H1 (cell line): ENCODE data around the gene NEK10. TPM values are rescaled to one million over a fixed set of nuclear protein-coding genes. Genes with fewer than 3 reads are reported as not detected.

ENCODE experiments used
- CTCF ChIA-PET: fragments of 300-600 bp; sonication (Branson Sonifier 250); formaldehyde crosslinking; loops from one replicate; lab custom pipeline; 2021; ENCODE audit not compliant: partially characterized antibody; lab: Charles Lee
- POLR2A ChIA-PET: fragments of 300-600 bp; sonication (Branson Sonifier 250); formaldehyde crosslinking; loops from one replicate; lab custom pipeline; 2021; ENCODE audit warnings: inconsistent platforms; ENCODE audit not compliant: partially characterized antibody; lab: Charles Lee
- DNase-seq, 2 experiments: peaks; one replicate each; pipeline versions ENCODE4 v3.0.0 to v3.0.0-alpha.2; 2010 to 2022; ENCODE audit warnings: low spot score in 2 of 2, low read depth in 1 of 2, mixed read lengths in 1 of 2
- FAIRE-seq: peaks from 2 replicates; lab custom pipeline; 2011; peaks lifted over from hg19 to GRCh38; lab: Jason Lieb, UNC
- H2AFZ ChIP-seq: 2 replicates; pipeline ENCODE4 v1.8.1; 2012; ENCODE audit warnings: low read length, inconsistent platforms
- H2AK5ac ChIP-seq: 2 replicates; pipeline ENCODE4 v1.6.1; 2013; ENCODE audit warnings: low read depth, low read length
- H2BK120ac ChIP-seq: replicated peaks from 2 replicates; pipeline ENCODE3; 2013; ENCODE audit warnings: low read depth, low read length, inconsistent platforms
- H2BK12ac ChIP-seq: 2 replicates; pipeline ENCODE4 v1.6.1; 2013; ENCODE audit warnings: low read depth, low read length
- H2BK15ac ChIP-seq: 2 replicates; pipeline ENCODE4 v1.6.1; 2013; ENCODE audit warnings: low read length
- H2BK20ac ChIP-seq: 2 replicates; pipeline ENCODE4 v1.6.1; 2013; ENCODE audit warnings: low read length
- H2BK5ac ChIP-seq: 2 replicates; pipeline ENCODE4 v1.6.1; 2013; ENCODE audit warnings: low read depth, low read length
- H3K14ac ChIP-seq: 2 replicates; pipeline ENCODE4 v1.6.1; 2013; ENCODE audit warnings: inconsistent platforms; ENCODE audit not compliant: insufficient read length
- H3K18ac ChIP-seq: 2 replicates; pipeline ENCODE4 v1.6.1; 2013; ENCODE audit warnings: low read length; ENCODE audit errors: extremely low read depth
- H3K23ac ChIP-seq: 2 replicates; pipeline ENCODE4 v1.6.1; 2013; ENCODE audit warnings: inconsistent platforms; ENCODE audit not compliant: insufficient read length
- H3K23me2 ChIP-seq: 2 replicates; pipeline ENCODE4 v1.6.1; 2013; ENCODE audit warnings: low read depth, low read length
- H3K27ac ChIP-seq: 2 replicates; pipeline ENCODE4 v1.6.1; 2011; ENCODE audit warnings: low read depth, low read length, inconsistent platforms
- H3K27me3 ChIP-seq, 4 experiments: replicated peaks in 1 of 4; 1 replicate in 1 of 4; 2 replicates in 3 of 4; pipeline versions ENCODE4 v1.6.1 to v1.8.1; 2011 to 2013; ENCODE audit warnings: low read length in 3 of 4, mild to moderate bottlenecking in 3 of 4, inconsistent platforms in 2 of 4, mixed read lengths in 2 of 4, moderate library complexity in 1 of 4; ENCODE audit not compliant: control insufficient read depth in 3 of 4, insufficient read depth in 3 of 4; ENCODE audit errors: extremely low read depth in 1 of 4
- H3K36me3 ChIP-seq, 4 experiments: 2 replicates each; pipeline versions ENCODE4 v1.6.1 to v1.8.1; 2011 to 2013; ENCODE audit warnings: mild to moderate bottlenecking in 4 of 4, low read length in 3 of 4, moderate library complexity in 2 of 4, control low read depth in 1 of 4, inconsistent platforms in 1 of 4; ENCODE audit not compliant: insufficient read depth in 4 of 4, control insufficient read depth in 2 of 4
- H3K4ac ChIP-seq: replicated peaks from 2 replicates; pipeline ENCODE3; 2013; ENCODE audit warnings: low read length, low read depth, mixed read lengths, inconsistent platforms; ENCODE audit not compliant: insufficient read length
- H3K4me1 ChIP-seq, 4 experiments: replicated peaks in 1 of 4; 1 replicate in 1 of 4; 2 replicates in 3 of 4; pipeline versions ENCODE4 v1.6.1 to v1.8.1; 2011 to 2013; ENCODE audit warnings: low read length in 3 of 4, inconsistent platforms in 2 of 4, mixed read lengths in 1 of 4; ENCODE audit not compliant: insufficient read depth in 4 of 4, control insufficient read depth in 3 of 4
- H3K4me2 ChIP-seq, 2 experiments: 2 replicates each; pipeline versions ENCODE4 v1.6.1 to v1.8.1; 2011 to 2013; ENCODE audit warnings: low read depth in 2 of 2, low read length in 2 of 2, control low read depth in 1 of 2, inconsistent platforms in 1 of 2, mild to moderate bottlenecking in 1 of 2; ENCODE audit not compliant: insufficient read depth in 1 of 2
- H3K4me3 ChIP-seq, 4 experiments: fragments of 200-600, 300-600 bp in 1 of 4; sonication (generic), shearing (Covaris generic), sonication (Bioruptor Twin) in 1 of 4; 2 replicates each; pipeline versions ENCODE4 v1.5.1 to v1.8.1; 2011 to 2016; ENCODE audit warnings: low read length in 4 of 4, low read depth in 3 of 4, control low read depth in 2 of 4, inconsistent platforms in 2 of 4, mild to moderate bottlenecking in 2 of 4, mixed read lengths in 1 of 4, moderate library complexity in 1 of 4; ENCODE audit not compliant: insufficient read depth in 2 of 4; ENCODE audit errors: extremely low read depth in 1 of 4
- H3K56ac ChIP-seq: replicated peaks from 2 replicates; pipeline ENCODE3; 2013; ENCODE audit warnings: low read depth, mild to moderate bottlenecking, mixed read lengths, low read length, inconsistent platforms; ENCODE audit not compliant: insufficient read length
- H3K79me1 ChIP-seq: 2 replicates; pipeline ENCODE4 v1.6.1; 2013; ENCODE audit warnings: low read depth, low read length, control low read depth
- H3K79me2 ChIP-seq, 2 experiments: 2 replicates each; pipeline versions ENCODE4 v1.6.1 to v1.8.1; 2012 to 2013; ENCODE audit warnings: low read length in 2 of 2, mild to moderate bottlenecking in 2 of 2, inconsistent platforms in 1 of 2; ENCODE audit not compliant: insufficient read depth in 2 of 2, control insufficient read depth in 1 of 2
- H3K9ac ChIP-seq, 4 experiments: replicated peaks in 1 of 4; 1 replicate in 1 of 4; 2 replicates in 3 of 4; pipeline versions ENCODE4 v1.6.1 to v1.8.1; 2011 to 2013; ENCODE audit warnings: low read depth in 3 of 4, low read length in 3 of 4, control low read depth in 2 of 4, mild to moderate bottlenecking in 2 of 4, moderate library complexity in 2 of 4, inconsistent platforms in 1 of 4; ENCODE audit errors: extremely low read depth in 1 of 4
- H3K9me3 ChIP-seq, 2 experiments: 2 replicates each; pipeline versions ENCODE4 v1.6.1 to v1.8.1; 2012 to 2013; ENCODE audit warnings: mild to moderate bottlenecking in 2 of 2, moderate library complexity in 2 of 2, control low read depth in 1 of 2, inconsistent platforms in 1 of 2, low read depth in 1 of 2, low read length in 1 of 2, mixed read lengths in 1 of 2; ENCODE audit not compliant: insufficient read depth in 2 of 2
- H4K20me1 ChIP-seq, 2 experiments: replicated peaks in 1 of 2; 2 replicates each; pipeline versions ENCODE3 to v1.8.1; 2011 to 2013; ENCODE audit warnings: inconsistent platforms in 2 of 2, low read length in 2 of 2, mild to moderate bottlenecking in 1 of 2; ENCODE audit not compliant: insufficient read depth in 2 of 2, control insufficient read depth in 1 of 2
- H4K5ac ChIP-seq: 2 replicates; pipeline ENCODE4 v1.6.1; 2013; ENCODE audit warnings: low read length, low read depth, mixed read lengths, inconsistent platforms; ENCODE audit not compliant: insufficient read length
- H4K8ac ChIP-seq: 2 replicates; pipeline ENCODE4 v1.8.0; 2013; ENCODE audit warnings: mild to moderate bottlenecking, moderate library complexity, low read length, inconsistent platforms; ENCODE audit not compliant: insufficient read depth; ENCODE audit errors: extremely low read depth
- H4K91ac ChIP-seq: replicated peaks from 2 replicates; pipeline ENCODE3; 2013; ENCODE audit warnings: low read length, mixed read lengths, inconsistent platforms; ENCODE audit not compliant: insufficient read length
- FOSL1 ChIP-seq: IDR thresholded peaks from 2 replicates; pipeline ENCODE4 v1.6.1; 2011; ENCODE audit warnings: mild to moderate bottlenecking, low read depth, low read length, moderate library complexity; ENCODE audit not compliant: insufficient read depth
- PHF8 ChIP-seq: fragments of 200-600 bp; sonication (generic); conservative IDR thresholded peaks from 2 replicates; pipeline ENCODE4 v1.7.1; 2012; ENCODE audit warnings: low read depth, mild to moderate bottlenecking, inconsistent platforms, low read length, moderate library complexity
- RNF2 ChIP-seq: fragments of 200-900, 300-1000 bp; sonication (generic); IDR thresholded peaks from 2 replicates; pipeline ENCODE4 v1.7.1; 2016; ENCODE audit warnings: borderline replicate concordance, low read depth, mild to moderate bottlenecking, antibody characterized with exemption, low read length; ENCODE audit not compliant: poor library complexity, severe bottlenecking; ENCODE audit errors: missing control alignments
- TAF1 ChIP-seq: IDR thresholded peaks from 2 replicates; pipeline ENCODE4 v1.6.1; 2011; ENCODE audit warnings: mild to moderate bottlenecking, low read depth, low read length
- polyA plus RNA-seq, 7 experiments: library from polyadenylated mRNA; depleted of rRNA in 3 of 7; stranded (reverse) in 5 of 7; unstranded in 2 of 7; fragments of >200 nt in 5 of 7; fragments of 200-250 nt in 2 of 7; gene quantifications; 1 replicate in 5 of 7; 2 replicates in 1 of 7; 4 replicates in 1 of 7; pipeline versions ENCODE4 v1.2.1 to v1.2.3, GENCODE V29; 2011 to 2013; ENCODE audit warnings: missing spikeins in 2 of 7, mixed read lengths in 2 of 7
- total RNA-seq: library from RNA; stranded (reverse); fragmentation: NEBNext Ultra II Directional; extraction: Animal tissue kit (Norgen Biotek cat#: 25700); gene quantifications from 2 replicates; pipeline ENCODE4 v1.2.1, GENCODE V29; 2021

Gene NEK10
- total and polyA plus RNA-seq, 2 of the 8 experiments (the other 6 are each of a cell fraction or from before 2014, with no cell fraction given): 0.18 to 0.50 TPM

DNA sequence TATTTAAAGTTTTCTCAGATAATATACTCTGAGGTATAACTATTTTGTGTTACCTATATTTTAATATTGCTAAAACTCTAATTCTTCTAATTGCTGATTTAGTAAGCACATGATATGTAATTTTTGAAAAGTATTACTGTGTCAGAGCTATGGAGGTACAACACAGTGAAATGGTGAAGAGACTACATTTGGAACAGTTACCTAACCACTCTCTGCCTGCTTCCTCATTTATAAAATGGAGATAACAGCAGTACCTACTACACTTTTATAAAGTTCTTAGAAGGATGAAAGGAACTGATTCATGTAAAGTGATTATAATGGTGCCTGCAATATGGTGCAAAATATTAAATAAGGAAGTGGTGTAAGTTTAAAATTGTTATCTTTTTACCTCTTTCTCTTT lies 16.3 kb upstream of the NEK10 start:
- no peak overlapping the region for H3K27ac ChIP-seq
- H2AFZ ChIP-seq: no peak overlapping the region
- H3K79me1 ChIP-seq: no peaks in the 10 kb centered on the region
- no peak overlapping the region for H4K8ac ChIP-seq
- no peak overlapping the region for H3K4me2 ChIP-seq
- no peak overlapping the region for H2BK15ac ChIP-seq
- no peaks in the 10 kb centered on the region for H3K4me1 ChIP-seq
- FAIRE-seq (no peak), DNase-seq (no peak)
- peaks cover 0 to 3% of the 10 kb centered on the region in 2 experiments for H4K20me1 ChIP-seq
- H3K14ac ChIP-seq: no peak overlapping the region
- H3K9me3 ChIP-seq: no peaks in the 10 kb centered on the region
- H4K91ac ChIP-seq: no peak overlapping the region
- no peak overlapping the region for H3K18ac ChIP-seq
- H3K9ac ChIP-seq: no peak overlapping the region
- H3K4me3 ChIP-seq: no peak overlapping the region
- H2BK12ac ChIP-seq: no peak overlapping the region
- no peak overlapping the region for H3K56ac ChIP-seq
- no peak overlapping the region for H4K5ac ChIP-seq
- ChIA-PET CTCF (no interaction called here), POLR2A (no interaction called here)
- H3K27me3 ChIP-seq: no peaks in the 10 kb centered on the region
- H2BK20ac ChIP-seq: no peak overlapping the region
- TF ChIP-seq TAF1 (no peak), RNF2 (no peak), PHF8 (no peak), FOSL1 (no peak)
- H3K79me2 ChIP-seq: no peaks in the 10 kb centered on the region
- no peaks in the 10 kb centered on the region for H3K23me2 ChIP-seq
- peaks cover 0 to 46% (median 21%) of the 10 kb centered on the region in 4 experiments; a peak in 7 of 8 replicates for H3K36me3 ChIP-seq
- no peak overlapping the region for H2AK5ac ChIP-seq
- H2BK5ac ChIP-seq: no peak overlapping the region
- H3K4ac ChIP-seq: no peak overlapping the region
- H2BK120ac ChIP-seq: no peak overlapping the region
- no peak overlapping the region for H3K23ac ChIP-seq
